NAMALWA (cell line): Measurements from ENCODE around the gene ARL17A.
"Not testable (repeated sequence)": the region's sequence is repeated elsewhere in the genome, so short reads cannot be mapped to it uniquely, and the experiment has no call there.

Experiments used
- DNase-seq: peaks from one replicate; pipeline ENCODE4 v3.0.0-alpha.2; 2015; ENCODE audit warnings: low spot score

ARL17A gene

GRCh38 chr17:46548607-46549006 is 30.9 kb downstream of the ARL17A start:
- DNase-seq = not testable (repeated sequence)

- DNase-seq = not testable (repeated sequence)
These were observed 44.8 kb downstream of the ARL17A start for GRCh38 chr17:46534716-46535115.

- not testable (repeated sequence) for DNase-seq
These were observed 67.3 kb downstream of the ARL17A start, which contains the start of gene LRRC37A2 for GRCh38 chr17:46512168-46512567. Gene LRRC37A2 (plus strand): TSS chr17:46512468. CDS start chr17:46512713, 245 bp downstream.

- DNase-seq = not testable (repeated sequence)
These were observed 73.6 kb downstream of the ARL17A start for GRCh38 chr17:46505896-46506295.

GRCh38 chr17:46499437-46500139 is 79.9 kb downstream of the ARL17A start:
- DNase-seq = not testable (repeated sequence)

GRCh38 chr17:46492021-46492420 is 87.5 kb downstream of the ARL17A start:
- not testable (repeated sequence) for DNase-seq

GRCh38 chr17:46481310-46481709 is 98.2 kb downstream of the ARL17A start:
- not testable (repeated sequence) for DNase-seq

- DNase-seq = not testable (repeated sequence)
These were observed 100.7 kb downstream of the ARL17A start for GRCh38 chr17:46478823-46479222.

GRCh38 chr17:46475583-46475982 is 103.9 kb downstream of the ARL17A start:
- peak; percentile 1 for DNase-seq

GRCh38 chr17:46474489-46474888 is 105.0 kb downstream of the ARL17A start:
- DNase-seq = not testable (repeated sequence)

- DNase-seq = not testable (repeated sequence)
These were observed 111.9 kb downstream of the ARL17A start for GRCh38 chr17:46467618-46468017.
